A673 (cell line): ENCODE data around the gene BEST4. TPM values are rescaled to one million over a fixed set of nuclear protein-coding genes. Genes with fewer than 3 reads are reported as not detected.

Experiments used
- BruUV-seq: library from RNA; stranded (reverse); fragments of 400-500 nt; replicated peaks from 2 replicates; lab custom pipeline; 2021; lab: Mats Ljungman, UMichigan
- CTCF ChIA-PET: fragments of 300-600 bp; sonication (Branson Sonifier 250); formaldehyde crosslinking; loops from one replicate; lab custom pipeline; 2022; ENCODE audit warnings: antibody characterized with exemption; lab: Charles Lee
- POLR2A ChIA-PET: fragments of 300-600 bp; sonication (Branson Sonifier 250); formaldehyde crosslinking; loops from one replicate; lab custom pipeline; 2022; ENCODE audit warnings: antibody characterized with exemption; ENCODE audit not compliant: low non-redundant PET; lab: Charles Lee
- DNase-seq: peaks from one replicate; pipeline ENCODE4 v3.0.0-alpha.2; 2015; ENCODE audit warnings: low spot score
- H3K27ac ChIP-seq: fragments of 200-600 bp; sonication (generic); 2 replicates; pipeline ENCODE4 v1.5.1; 2016; ENCODE audit warnings: mixed run types, low read depth, mild to moderate bottlenecking, mixed read lengths, antibody characterized with exemption, low read length; ENCODE audit not compliant: poor library complexity, severe bottlenecking
- H3K27me3 ChIP-seq: fragments of 200-600 bp; sonication (generic); replicated peaks from 2 replicates; pipeline ENCODE4 v1.6.1; 2017; ENCODE audit warnings: mixed run types, low read depth, mild to moderate bottlenecking, mixed read lengths, antibody characterized with exemption, low read length; ENCODE audit not compliant: insufficient read depth, poor library complexity
- H3K36me3 ChIP-seq: fragments of 200-600 bp; sonication (generic); 2 replicates; pipeline ENCODE4 v1.6.1; 2016; ENCODE audit warnings: mixed run types, mild to moderate bottlenecking, mixed read lengths, antibody characterized with exemption, low read length; ENCODE audit not compliant: insufficient read depth, poor library complexity, severe bottlenecking
- H3K4me1 ChIP-seq: fragments of 200-600 bp; sonication (generic); 2 replicates; pipeline ENCODE4 v1.6.1; 2017; ENCODE audit warnings: mixed run types, mild to moderate bottlenecking, mixed read lengths, antibody characterized with exemption, low read length; ENCODE audit not compliant: insufficient read depth, poor library complexity, severe bottlenecking
- H3K4me3 ChIP-seq: fragments of 200-600 bp; sonication (generic); 2 replicates; pipeline ENCODE4 v1.5.1; 2016; ENCODE audit warnings: low read depth, mixed run types, mild to moderate bottlenecking, mixed read lengths, low read length; ENCODE audit not compliant: poor library complexity, severe bottlenecking
- H3K9me3 ChIP-seq: fragments of 200-600 bp; sonication (generic); 2 replicates; pipeline ENCODE4 v1.6.1; 2016; ENCODE audit warnings: mixed run types, low read depth, mild to moderate bottlenecking, mixed read lengths, antibody characterized with exemption, low read length; ENCODE audit not compliant: poor library complexity, severe bottlenecking
- CTCF ChIP-seq: fragments of 300-800, 200-600 bp; sonication (generic); conservative IDR thresholded peaks from 2 replicates; pipeline ENCODE4 v1.5.1; 2017; ENCODE audit warnings: low read depth, mild to moderate bottlenecking, antibody characterized with exemption, low read length, moderate library complexity, mixed read lengths
- EZH2 ChIP-seq: fragments of 200-600 bp; sonication (generic); IDR thresholded peaks from 2 replicates; pipeline ENCODE4 v1.6.1; 2017; ENCODE audit warnings: borderline replicate concordance, low read depth, mild to moderate bottlenecking, mixed read lengths, antibody characterized with exemption, low read length; ENCODE audit not compliant: poor library complexity, severe bottlenecking
- intact Hi-C: fragments of 100-400 bp; cut with micrococcal nuclease; formaldehyde crosslinking; loops from one replicate; pipeline ENCODE4 v1.10.0; 2022; ENCODE audit not compliant: unreplicated experiment
- total RNA-seq: library from RNA; stranded (reverse); gene quantifications from 2 replicates; pipeline ENCODE4 v1.2.3, GENCODE V29; 2021

The BEST4 gene
- total RNA-seq, 1 experiment from 2014 or later = not detected

- intact Hi-C loops = loop anchor here (10.0 kb wide), 1 partner anchor 569 kb away; no protein-coding TSS in a partner anchor
- CTCF ChIA-PET = no interaction called here
- POLR2A ChIA-PET = no interaction called here
- no peak for DNase-seq
- TF ChIP-seq CTCF = no peak
- Histone ChIP-seq H3K27me3 (no peaks in the 10 kb centered on the region), H3K27ac (no peak overlapping the region), H3K4me3 (no peak overlapping the region), H3K4me1 (peaks cover 10% of the 10 kb centered on the region), H3K9me3 (no peaks in the 10 kb centered on the region), H3K36me3 (peaks cover 3% of the 10 kb centered on the region)
- no TSS peak for BruUV-seq
These were observed 52.0 kb downstream of the BEST4 start for GRCh38 chr1:44735992-44736391.

GRCh38 chr1:44733784-44734183 is 54.2 kb downstream of the BEST4 start:
- Histone ChIP-seq H3K36me3 (no peaks in the 10 kb centered on the region), H3K4me3 (no peak overlapping the region), H3K27ac (no peak overlapping the region), H3K9me3 (no peaks in the 10 kb centered on the region), H3K4me1 (peaks cover 4% of the 10 kb centered on the region), H3K27me3 (no peaks in the 10 kb centered on the region)
- BruUV-seq = no TSS peak
- ChIA-PET CTCF (no interaction called here), POLR2A (no interaction called here)
- intact Hi-C loops = loop anchor here (5.0 to 10.0 kb wide), 2 partner anchors 279 to 571 kb away; partner anchors contain the start of genes HECTD3 and UROD
- TF ChIP-seq CTCF (no peak), EZH2 (no peak)
- DNase-seq = no peak

Other genes starting within 250 kb of the BEST4 start
- 3.3 and 5.6 TPM in 2 replicates for gene TMEM53, start 113.7 kb downstream of the BEST4 start, total RNA-seq
- 0.26 and 0.87 TPM in 2 replicates for gene ARMH1, start 113.5 kb downstream of the BEST4 start, total RNA-seq
- gene RNU5D-1, start 57.0 kb downstream of the BEST4 start, total RNA-seq = not detected in 2 replicates
- 127 and 136 TPM in 2 replicates for gene KIF2C, start 48.3 kb downstream of the BEST4 start, total RNA-seq
- gene RPS8, start 12.6 kb downstream of the BEST4 start, total RNA-seq = 1,717 and 1,734 TPM in 2 replicates
- gene PLK3, start 12.2 kb upstream of the BEST4 start, total RNA-seq = 10.8 and 15.6 TPM in 2 replicates
- 0.44 and 0.54 TPM in 2 replicates for gene DYNLT4, start 19.2 kb upstream of the BEST4 start, total RNA-seq
- 10.3 and 12.6 TPM in 2 replicates for gene BTBD19, start 20.4 kb upstream of the BEST4 start, total RNA-seq
- gene PTCH2, start 55.1 kb upstream of the BEST4 start, total RNA-seq = 2.3 and 3.2 TPM in 2 replicates
- gene EIF2B3, start 198.4 kb upstream of the BEST4 start, total RNA-seq = 44.1 and 52.3 TPM in 2 replicates
- gene HECTD3, start 223.2 kb upstream of the BEST4 start, total RNA-seq = 29.2 and 29.5 TPM in 2 replicates
- 85.8 and 89.3 TPM in 2 replicates for gene UROD, start 224.1 kb upstream of the BEST4 start, total RNA-seq